GM12878 (cell line): Measurements from ENCODE around the gene KRTAP10-10. TPM values are rescaled to one million over a fixed set of nuclear protein-coding genes. Genes with fewer than 3 reads are reported as not detected.

ENCODE experiments used
- ATAC-seq: fragments of 200-7000 bp; cut with Tn5 transposase; 3 replicates; pipeline ENCODE4 v1.9.1; 2020; ENCODE audit warnings: mild to moderate bottlenecking, moderate library complexity
- BruUV-seq: library from RNA; stranded (reverse); fragments of 400-500 nt; replicated peaks from 2 replicates; lab custom pipeline; 2021; lab: Mats Ljungman, UMichigan
- CTCF ChIA-PET: fragments of 300-600 bp; sonication (Branson Sonifier 250); formaldehyde crosslinking; extraction: SDS; loops from one replicate; lab custom pipeline; 2021; ENCODE audit warnings: inconsistent platforms; lab: Yijun Ruan, JAX
- POLR2A ChIA-PET: fragments of 350-600 bp; formaldehyde crosslinking; extraction: SDS; loops from one replicate; lab custom pipeline; 2021; ENCODE audit warnings: inconsistent platforms; lab: Charles Lee
- RAD21 ChIA-PET: fragments of 300-600 bp; sonication (Branson Sonifier 250); formaldehyde crosslinking; loops from one replicate; lab custom pipeline; 2023; ENCODE audit warnings: antibody characterized with exemption; ENCODE audit not compliant: unreplicated experiment; lab: Charles Lee
- SMC1A ChIA-PET: fragments of 300-600 bp; sonication (Branson Sonifier 250); formaldehyde crosslinking; loops from one replicate; lab custom pipeline; 2023; ENCODE audit not compliant: unreplicated experiment, uncharacterized antibody; lab: Charles Lee
- DNase-seq: peaks from one replicate; pipeline ENCODE4 v3.0.0-alpha.2; 2011; ENCODE audit warnings: low read depth, low spot score
- FAIRE-seq: peaks from 3 replicates; lab custom pipeline; 2011; peaks lifted over from hg19 to GRCh38; lab: Jason Lieb, UNC
- H2AFZ ChIP-seq: 2 replicates; pipeline ENCODE4 v1.6.0; 2011; ENCODE audit warnings: low read depth, low read length, control low read depth; ENCODE audit not compliant: control insufficient read depth
- H3K27ac ChIP-seq: 2 replicates; pipeline ENCODE4 v1.5.1; 2011; ENCODE audit warnings: control low read depth; ENCODE audit not compliant: control insufficient read depth, insufficient read depth
- H3K27me3 ChIP-seq, 2 experiments: replicated peaks in 1 of 2; 2 replicates each; pipeline versions ENCODE4 v1.6.0 to v1.6.1; 2011; ENCODE audit warnings: low read length in 1 of 2; ENCODE audit not compliant: control insufficient read depth in 2 of 2, insufficient read depth in 2 of 2
- H3K36me3 ChIP-seq, 2 experiments: 2 replicates each; pipeline ENCODE4 v1.5.1; 2011; ENCODE audit warnings: low read length in 1 of 2; ENCODE audit not compliant: control insufficient read depth in 2 of 2, insufficient read depth in 2 of 2
- H3K4me1 ChIP-seq: 2 replicates; pipeline ENCODE4 v1.6.1; 2011; ENCODE audit warnings: mild to moderate bottlenecking, low read length, moderate library complexity, mixed read lengths; ENCODE audit not compliant: control insufficient read depth, insufficient read depth
- H3K4me2 ChIP-seq: 2 replicates; pipeline ENCODE4 v1.6.0; 2011; ENCODE audit warnings: control low read depth; ENCODE audit not compliant: control insufficient read depth, insufficient read depth
- H3K4me3 ChIP-seq: fragments of 200-600 bp; sonication (generic); 2 replicates; pipeline ENCODE4 v1.5.1; 2016
- H3K79me2 ChIP-seq: 2 replicates; pipeline ENCODE4 v1.6.0; 2011; ENCODE audit warnings: low read length; ENCODE audit not compliant: control insufficient read depth, insufficient read depth
- H3K9ac ChIP-seq: 2 replicates; pipeline ENCODE4 v1.8.0; 2011; ENCODE audit warnings: low read length, control low read depth, mixed read lengths; ENCODE audit not compliant: control insufficient read depth, insufficient read depth
- H3K9me3 ChIP-seq: replicated peaks from 3 replicates; pipeline ENCODE4 v1.5.1; 2011; ENCODE audit warnings: mild to moderate bottlenecking, low read length; ENCODE audit not compliant: control insufficient read depth, insufficient read depth
- H4K20me1 ChIP-seq: 2 replicates; pipeline ENCODE4 v1.6.0; 2011; ENCODE audit not compliant: control insufficient read depth, insufficient read depth
- ATF7 ChIP-seq: fragments of 450-650 bp; IDR thresholded peaks from 2 replicates; pipeline ENCODE4 v1.6.1; 2016; ENCODE audit warnings: low read depth, mild to moderate bottlenecking
- CHD1 ChIP-seq: IDR thresholded peaks from 2 replicates; pipeline ENCODE4 v1.6.1; 2012; ENCODE audit warnings: low read depth, low read length, improper control_type of control experiment
- CREB1 ChIP-seq: IDR thresholded peaks from 2 replicates; pipeline ENCODE4 v1.6.1; 2012; ENCODE audit warnings: low read depth, mild to moderate bottlenecking, inconsistent platforms
- CREM ChIP-seq: IDR thresholded peaks from 2 replicates; pipeline ENCODE4 v1.6.1; 2014; ENCODE audit warnings: antibody characterized with exemption, low read depth
- DPF2 ChIP-seq: fragments of 450-650 bp; IDR thresholded peaks from 2 replicates; pipeline ENCODE4 v1.6.1; 2017; ENCODE audit warnings: mild to moderate bottlenecking
- JUNB ChIP-seq: IDR thresholded peaks from 2 replicates; pipeline ENCODE4 v1.6.1; 2016; ENCODE audit warnings: antibody characterized with exemption, mild to moderate bottlenecking
- MXI1 ChIP-seq: fragments of 150-350 bp; IDR thresholded peaks from 2 replicates; pipeline ENCODE4 v1.6.1; 2011; ENCODE audit warnings: low read depth, mild to moderate bottlenecking, inconsistent platforms, low read length, improper control_type of control experiment
- NFYB ChIP-seq: IDR thresholded peaks from 2 replicates; pipeline ENCODE4 v1.6.1; 2011; ENCODE audit warnings: low read depth, mild to moderate bottlenecking, low read length, improper control_type of control experiment, moderate library complexity; ENCODE audit not compliant: insufficient read depth
- STAT1 ChIP-seq: fragments of 450-650 bp; conservative IDR thresholded peaks from 2 replicates; pipeline ENCODE4 v1.6.1; 2014; ENCODE audit warnings: antibody characterized with exemption, mild to moderate bottlenecking
- TCF12 ChIP-seq: IDR thresholded peaks from 2 replicates; pipeline ENCODE4 v1.6.1; 2011; ENCODE audit warnings: low read depth, mild to moderate bottlenecking, low read length
- ZBED1 ChIP-seq: IDR thresholded peaks from 2 replicates; pipeline ENCODE4 v1.6.1; 2016; ENCODE audit warnings: borderline replicate concordance
- ZSCAN29 ChIP-seq: fragments of 450-650 bp; IDR thresholded peaks from 2 replicates; pipeline ENCODE4 v1.6.1; 2017; ENCODE audit warnings: mild to moderate bottlenecking, moderate library complexity
- WGBS: methylation state at CpG from one replicate; pipeline ENCODE4 v1.1.6; 2016; ENCODE audit warnings: low lambda C conversion rate; ENCODE audit not compliant: insufficient replicate concordance, insufficient coverage; ENCODE audit errors: missing lambda C conversion rate; 5-methylcytosine and 5-hydroxymethylcytosine counted together
- in situ Hi-C: fragments of 300-500 bp; cut with MboI; formaldehyde crosslinking; loops from 9 replicates; pipeline ENCODE4 v1.14.3; 2018; ENCODE audit warnings: mixed read lengths
- intact Hi-C: fragments of 100-400 bp; cut with micrococcal nuclease; formaldehyde crosslinking; loops from one replicate; pipeline ENCODE4 v1.14.2; 2022; ENCODE audit not compliant: unreplicated experiment
- polyA plus RNA-seq, 11 experiments: library from polyadenylated mRNA; depleted of rRNA in 4 of 11; unstranded in 6 of 11; stranded (reverse) in 5 of 11; fragments of >200 nt; fragmentation: Nextera tagmentation in 4 of 11; fragmentation: Illumina TruSeq in 1 of 11; extraction: Ambion mirVana in 4 of 11; extraction: Trizol in 1 of 11; gene quantifications; 1 replicate in 1 of 11; 2 replicates in 10 of 11; pipeline versions ENCODE4 v1.2.1 to v1.2.3, GENCODE V29; 2011 to 2016; ENCODE audit warnings: inconsistent platforms in 2 of 11, missing spikeins in 2 of 11, low read depth in 1 of 11
- total RNA-seq, 4 experiments: library from RNA; depleted of rRNA in 3 of 4; stranded (reverse); fragments of >200 nt in 3 of 4; fragmentation: Illumina TruSeq in 1 of 4; extraction: Trizol in 1 of 4; gene quantifications; 2 replicates each; pipeline versions ENCODE4 v1.2.1 to v1.2.3, GENCODE V29; 2013 to 2021
- TF ChIP-seq, protein P1 (sequence below): fragments of 450-650 bp; IDR thresholded peaks from 2 replicates; pipeline ENCODE4 v1.6.1; 2017; ENCODE audit warnings: mild to moderate bottlenecking, moderate library complexity
- TF ChIP-seq, protein P2 (sequence below): IDR thresholded peaks from 2 replicates; pipeline ENCODE4 v1.6.1; 2011; ENCODE audit warnings: mild to moderate bottlenecking, low read depth, low read length, moderate library complexity; ENCODE audit not compliant: insufficient replicate concordance
- TF ChIP-seq, protein P3 (sequence below): fragments of 450-650 bp; IDR thresholded peaks from 2 replicates; pipeline ENCODE4 v1.6.1; 2016; ENCODE audit warnings: mild to moderate bottlenecking

Gene KRTAP10-10
- total and polyA plus RNA-seq, 10 of the 15 experiments (the other 5 are each of a cell fraction or from before 2014, with no cell fraction given): not detected

DNA sequence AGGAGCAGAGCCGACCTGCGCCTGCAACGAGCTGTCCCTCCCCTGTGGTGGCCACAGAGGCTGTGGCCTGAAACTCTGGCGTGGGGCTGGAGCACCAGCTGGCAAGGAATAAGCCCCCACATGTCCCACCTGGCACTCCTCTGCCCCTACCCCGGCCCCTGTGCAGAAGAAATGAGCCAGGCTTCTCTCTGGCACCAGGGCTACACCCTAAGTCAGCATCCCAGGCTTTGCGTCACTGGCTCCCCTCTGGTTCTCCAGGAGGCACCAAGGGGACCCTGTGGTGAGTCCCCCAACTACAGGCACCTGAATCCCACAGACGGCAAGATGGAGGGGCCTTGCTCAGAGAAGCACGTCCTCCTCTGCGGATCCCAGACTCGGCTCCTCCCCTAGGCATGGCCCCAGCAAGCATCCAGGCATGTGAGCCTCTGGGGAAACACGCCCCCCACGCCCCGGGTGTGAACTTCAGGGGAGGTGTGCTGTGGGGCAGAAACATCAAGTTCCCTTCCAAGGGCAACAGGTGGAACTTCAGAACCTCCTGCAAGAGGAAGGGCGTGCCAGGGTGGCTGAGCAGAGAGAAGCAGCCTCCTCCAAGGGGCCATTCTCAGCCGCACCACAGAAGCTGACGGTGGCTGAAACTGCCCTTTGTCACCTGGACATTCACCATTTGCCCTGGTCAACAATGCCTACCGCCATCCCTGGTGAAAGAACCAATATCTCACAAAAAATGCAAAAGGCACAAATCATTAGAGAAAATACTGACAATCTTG is 33.9 kb upstream of the KRTAP10-10 start:
- WGBS: 12% methylated on average over 17 of the region's 17 CpGs
- H3K9me3 ChIP-seq: no peaks in the 10 kb centered on the region; the same call in 2 of the 3 replicates
- no peaks in the 10 kb centered on the region for H4K20me1 ChIP-seq
- H3K9ac ChIP-seq: no peak overlapping the region
- no peaks in the 10 kb centered on the region for H3K27me3 ChIP-seq
- ChIA-PET RAD21 (no interaction called here), CTCF (no interaction called here), POLR2A (no interaction called here), SMC1A (no interaction called here)
- in situ Hi-C loops: no loop called here
- no peak for ATAC-seq
- H3K79me2 ChIP-seq: no peaks in the 10 kb centered on the region
- H3K27ac ChIP-seq: no peak overlapping the region
- TF ChIP-seq STAT1 (no peak), CHD1 (no peak), JUNB (no peak), ZBED1 (no peak), DPF2 (no peak), MXI1 (no peak), CREM (no peak), ZSCAN29 (no peak), CREB1 (no peak), ATF7 (no peak), TCF12 (no peak), NFYB (no peak)
- TF ChIP-seq, protein P1, sequence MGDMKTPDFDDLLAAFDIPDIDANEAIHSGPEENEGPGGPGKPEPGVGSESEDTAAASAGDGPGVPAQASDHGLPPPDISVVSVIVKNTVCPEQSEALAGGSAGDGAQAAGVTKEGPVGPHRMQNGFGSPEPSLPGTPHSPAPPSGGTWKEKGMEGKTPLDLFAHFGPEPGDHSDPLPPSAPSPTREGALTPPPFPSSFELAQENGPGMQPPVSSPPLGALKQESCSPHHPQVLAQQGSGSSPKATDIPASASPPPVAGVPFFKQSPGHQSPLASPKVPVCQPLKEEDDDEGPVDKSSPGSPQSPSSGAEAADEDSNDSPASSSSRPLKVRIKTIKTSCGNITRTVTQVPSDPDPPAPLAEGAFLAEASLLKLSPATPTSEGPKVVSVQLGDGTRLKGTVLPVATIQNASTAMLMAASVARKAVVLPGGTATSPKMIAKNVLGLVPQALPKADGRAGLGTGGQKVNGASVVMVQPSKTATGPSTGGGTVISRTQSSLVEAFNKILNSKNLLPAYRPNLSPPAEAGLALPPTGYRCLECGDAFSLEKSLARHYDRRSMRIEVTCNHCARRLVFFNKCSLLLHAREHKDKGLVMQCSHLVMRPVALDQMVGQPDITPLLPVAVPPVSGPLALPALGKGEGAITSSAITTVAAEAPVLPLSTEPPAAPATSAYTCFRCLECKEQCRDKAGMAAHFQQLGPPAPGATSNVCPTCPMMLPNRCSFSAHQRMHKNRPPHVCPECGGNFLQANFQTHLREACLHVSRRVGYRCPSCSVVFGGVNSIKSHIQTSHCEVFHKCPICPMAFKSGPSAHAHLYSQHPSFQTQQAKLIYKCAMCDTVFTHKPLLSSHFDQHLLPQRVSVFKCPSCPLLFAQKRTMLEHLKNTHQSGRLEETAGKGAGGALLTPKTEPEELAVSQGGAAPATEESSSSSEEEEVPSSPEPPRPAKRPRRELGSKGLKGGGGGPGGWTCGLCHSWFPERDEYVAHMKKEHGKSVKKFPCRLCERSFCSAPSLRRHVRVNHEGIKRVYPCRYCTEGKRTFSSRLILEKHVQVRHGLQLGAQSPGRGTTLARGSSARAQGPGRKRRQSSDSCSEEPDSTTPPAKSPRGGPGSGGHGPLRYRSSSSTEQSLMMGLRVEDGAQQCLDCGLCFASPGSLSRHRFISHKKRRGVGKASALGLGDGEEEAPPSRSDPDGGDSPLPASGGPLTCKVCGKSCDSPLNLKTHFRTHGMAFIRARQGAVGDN: no peak
- TF ChIP-seq, protein P2, sequence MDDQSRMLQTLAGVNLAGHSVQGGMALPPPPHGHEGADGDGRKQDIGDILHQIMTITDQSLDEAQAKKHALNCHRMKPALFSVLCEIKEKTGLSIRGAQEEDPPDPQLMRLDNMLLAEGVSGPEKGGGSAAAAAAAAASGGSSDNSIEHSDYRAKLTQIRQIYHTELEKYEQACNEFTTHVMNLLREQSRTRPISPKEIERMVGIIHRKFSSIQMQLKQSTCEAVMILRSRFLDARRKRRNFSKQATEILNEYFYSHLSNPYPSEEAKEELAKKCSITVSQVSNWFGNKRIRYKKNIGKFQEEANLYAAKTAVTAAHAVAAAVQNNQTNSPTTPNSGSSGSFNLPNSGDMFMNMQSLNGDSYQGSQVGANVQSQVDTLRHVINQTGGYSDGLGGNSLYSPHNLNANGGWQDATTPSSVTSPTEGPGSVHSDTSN: no peak
- TF ChIP-seq, protein P3, sequence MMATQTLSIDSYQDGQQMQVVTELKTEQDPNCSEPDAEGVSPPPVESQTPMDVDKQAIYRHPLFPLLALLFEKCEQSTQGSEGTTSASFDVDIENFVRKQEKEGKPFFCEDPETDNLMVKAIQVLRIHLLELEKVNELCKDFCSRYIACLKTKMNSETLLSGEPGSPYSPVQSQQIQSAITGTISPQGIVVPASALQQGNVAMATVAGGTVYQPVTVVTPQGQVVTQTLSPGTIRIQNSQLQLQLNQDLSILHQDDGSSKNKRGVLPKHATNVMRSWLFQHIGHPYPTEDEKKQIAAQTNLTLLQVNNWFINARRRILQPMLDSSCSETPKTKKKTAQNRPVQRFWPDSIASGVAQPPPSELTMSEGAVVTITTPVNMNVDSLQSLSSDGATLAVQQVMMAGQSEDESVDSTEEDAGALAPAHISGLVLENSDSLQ: no peak
- no peaks in the 10 kb centered on the region for H3K36me3 ChIP-seq
- intact Hi-C loops: no loop called here
- no peak for DNase-seq
- H3K4me1 ChIP-seq: no peaks in the 10 kb centered on the region
- no peak for FAIRE-seq
- H2AFZ ChIP-seq: no peak overlapping the region
- no peak overlapping the region for H3K4me3 ChIP-seq
- no peak overlapping the region for H3K4me2 ChIP-seq
- BruUV-seq: no TSS peak
